NCI-H526 treated with DMSO at 0.1 percent for 48 hours (cell line): ENCODE measurements around the gene E2F1.
"Not testable (repeated sequence)": the region's sequence is repeated elsewhere in the genome, so short reads cannot be mapped to it uniquely, and the experiment has no call there.

Source experiments
- DNase-seq: peaks from one replicate; lab custom pipeline; 2025; lab: John Stamatoyannopoulos, UW

Gene E2F1

DNA sequence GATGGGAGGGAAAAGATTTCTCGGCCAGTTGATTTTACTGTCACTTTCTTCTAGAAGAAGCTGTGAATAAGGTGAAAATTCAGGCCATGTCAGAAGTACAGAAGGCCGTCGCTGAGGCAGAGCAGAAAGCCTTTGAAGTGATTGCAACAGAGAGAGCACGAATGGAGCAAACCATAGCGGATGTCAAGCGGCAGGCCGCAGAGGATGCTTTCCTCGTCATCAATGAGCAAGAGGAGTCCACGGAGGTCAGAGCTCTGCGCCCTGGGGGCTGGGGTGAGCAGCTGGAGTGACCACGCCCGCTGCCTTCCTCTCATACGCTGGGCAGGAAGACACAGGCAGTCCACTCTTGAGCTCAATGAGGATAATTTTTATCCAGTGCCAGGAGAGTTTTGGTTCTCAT lies 45.9 kb downstream of the E2F1 start:
- no peak for DNase-seq

- DNase-seq, result no peak
These were observed 49.4 kb downstream of the E2F1 start for GRCh38 chr20:33636776-33637175.

GRCh38 chr20:33635341-33635740 lies 50.8 kb downstream of the E2F1 start:
- DNase-seq, result no peak

DNA sequence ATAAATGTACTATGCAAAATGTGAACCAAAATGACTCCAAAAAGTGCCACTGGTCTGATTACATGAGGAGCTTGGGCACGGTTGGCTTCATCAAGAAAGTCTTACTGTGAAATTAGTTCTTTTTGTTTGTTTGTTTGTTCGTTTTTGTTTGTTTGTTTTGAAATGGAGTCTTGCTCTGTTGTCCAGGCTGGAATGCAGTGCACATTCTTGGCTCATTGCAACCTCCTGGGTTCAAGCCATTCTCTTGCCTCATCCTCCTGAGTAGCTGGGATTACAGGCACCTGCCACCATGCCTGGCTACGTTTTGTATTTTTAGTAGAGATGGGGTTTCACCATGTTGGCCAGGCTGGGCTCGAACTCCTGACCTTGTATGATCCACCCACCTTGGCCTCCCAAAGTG lies 54.3 kb downstream of the E2F1 start:
- DNase-seq, result not testable (repeated sequence)

GRCh38 chr20:33630507-33630906 lies 55.7 kb downstream of the E2F1 start:
- no peak for DNase-seq

DNA sequence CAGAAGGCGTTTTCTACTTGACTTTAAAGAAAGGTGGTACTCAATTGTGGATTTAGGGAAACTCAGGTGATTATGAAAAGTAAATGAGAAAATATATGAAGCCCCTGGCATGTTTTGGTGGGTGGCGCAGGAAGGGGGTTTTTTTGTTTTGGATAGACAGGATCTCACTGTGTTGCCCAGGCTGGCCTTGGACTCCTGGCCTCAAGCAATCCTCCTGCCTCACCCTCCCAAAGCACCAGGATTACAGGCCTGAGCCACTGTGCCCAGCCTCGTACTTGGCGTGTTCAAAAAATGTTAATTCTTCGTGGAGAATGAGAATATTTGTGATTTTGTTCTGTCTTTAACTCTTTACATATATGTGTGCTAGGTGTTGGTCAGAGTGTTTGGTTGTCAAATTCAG lies 56.2 kb downstream of the E2F1 start:
- DNase-seq, result no peak

DNA sequence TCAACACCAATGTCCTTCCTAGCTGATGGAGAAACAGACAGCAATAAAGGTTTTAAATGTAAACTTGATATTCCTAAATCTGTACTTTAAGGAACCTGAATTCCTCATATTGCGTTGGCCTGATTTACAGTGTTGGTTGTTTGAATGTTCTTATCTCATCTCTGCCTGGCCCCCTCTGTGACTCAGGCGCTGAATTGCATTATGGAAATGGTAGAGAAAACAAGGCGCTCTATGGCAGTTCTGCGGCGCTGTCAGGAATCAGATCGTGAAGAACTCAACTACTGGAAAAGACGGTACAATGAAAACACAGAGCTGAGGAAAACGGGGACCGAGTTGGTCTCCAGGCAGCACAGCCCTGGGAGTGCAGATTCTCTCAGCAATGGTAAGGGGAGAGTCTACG lies 56.7 kb downstream of the E2F1 start:
- DNase-seq, result no peak

DNA sequence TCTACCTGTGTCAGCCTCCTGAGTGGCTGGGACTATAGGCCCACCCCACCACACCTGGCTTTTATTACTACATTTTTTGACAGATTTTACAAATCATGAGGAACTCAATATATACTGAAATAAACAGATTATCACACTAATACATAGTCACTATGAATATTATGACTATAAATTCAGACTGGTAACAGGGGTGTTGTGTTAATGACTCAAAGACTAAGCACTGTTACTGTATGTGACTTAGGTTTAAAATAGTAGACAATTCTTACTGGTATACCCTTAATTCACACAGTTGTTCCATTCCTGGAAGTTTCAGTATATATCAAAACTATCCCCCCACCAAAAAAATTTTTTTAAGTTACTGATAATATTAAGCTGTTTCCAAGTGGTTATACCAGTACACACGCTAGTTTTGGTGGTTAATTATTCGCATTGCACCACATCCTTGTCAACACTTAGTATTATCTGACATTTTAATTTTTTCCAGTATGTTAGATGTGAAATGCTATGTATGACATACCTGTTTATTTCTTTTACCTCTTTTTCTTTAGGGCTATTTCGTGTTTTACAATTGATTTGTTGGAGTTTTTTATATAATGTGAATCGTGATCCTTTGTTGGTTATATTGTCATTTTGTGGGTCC lies 58.5 kb downstream of the E2F1 start:
- DNase-seq, result no peak

- no peak for DNase-seq
These were observed 60.0 kb downstream of the E2F1 start for GRCh38 chr20:33626190-33626589.
